Lung (tissue), 12 donors: Measurements from ENCODE around the gene RPP25. TPM values are rescaled to one million over a fixed set of nuclear protein-coding genes. Genes with fewer than 3 reads are reported as not detected.

ENCODE experiments used
- ATAC-seq: fragments of 200-7000 bp; cut with Tn5 transposase; one replicate; pipeline ENCODE4 v1.9.1; 2020; ENCODE audit warnings: moderate number of reproducible peaks; ENCODE audit not compliant: insufficient read depth, low FRiP score
- DNase-seq, 3 donors: peaks; one replicate each; pipeline ENCODE4 v3.0.0-alpha.2; 2013 to 2017
- H3K27ac ChIP-seq, 2 donors: one replicate each; pipeline ENCODE4 v1.5.1; 2013; ENCODE audit warnings: mild to moderate bottlenecking in 2 of 2, moderate library complexity in 2 of 2, control low read depth in 1 of 2, inconsistent platforms in 1 of 2, low read depth in 1 of 2, low read length in 1 of 2
- H3K27me3 ChIP-seq, 3 donors: one replicate each; pipeline ENCODE4 v1.5.1; 2013; ENCODE audit warnings: low read length in 2 of 3; ENCODE audit not compliant: control insufficient read depth in 3 of 3, insufficient read depth in 3 of 3
- H3K36me3 ChIP-seq, 4 donors: one replicate each; pipeline ENCODE4 v1.5.1; 2013; ENCODE audit warnings: low read length in 4 of 4, mild to moderate bottlenecking in 1 of 4, moderate library complexity in 1 of 4; ENCODE audit not compliant: control insufficient read depth in 4 of 4, insufficient read depth in 4 of 4
- H3K4me1 ChIP-seq, 5 donors: one replicate each; pipeline ENCODE4 v1.5.1; 2013; ENCODE audit warnings: low read length in 5 of 5, mild to moderate bottlenecking in 2 of 5, moderate library complexity in 1 of 5; ENCODE audit not compliant: control insufficient read depth in 5 of 5, insufficient read depth in 5 of 5
- H3K4me3 ChIP-seq: one replicate; pipeline ENCODE4 v1.5.1; 2013; ENCODE audit warnings: mild to moderate bottlenecking, control low read depth, moderate library complexity
- H3K9ac ChIP-seq, 2 donors: one replicate each; pipeline ENCODE4 v1.5.1; 2013; ENCODE audit warnings: low read length in 2 of 2, control low read depth in 1 of 2; ENCODE audit not compliant: insufficient read depth in 1 of 2
- H3K9me3 ChIP-seq, 4 donors: one replicate each; pipeline ENCODE4 v1.5.1; 2013; ENCODE audit warnings: low read length in 3 of 4, mild to moderate bottlenecking in 1 of 4, moderate library complexity in 1 of 4; ENCODE audit not compliant: control insufficient read depth in 4 of 4, insufficient read depth in 3 of 4
- CTCF ChIP-seq: IDR thresholded peaks from 2 replicates; pipeline ENCODE4 v1.5.1; 2012; ENCODE audit warnings: mild to moderate bottlenecking; ENCODE audit errors: control extremely low read depth, extremely low read depth
- WGBS, 2 donors: extraction: QIAGEN DNeasy Blood & Tissue Kit; methylation state at CpG; one replicate each; pipeline ENCODE4 v1.1.7; 2013; 5-methylcytosine and 5-hydroxymethylcytosine counted together
- polyA plus RNA-seq, 2 donors: library from polyadenylated mRNA; stranded (reverse); fragments of 200-250 nt; gene quantifications; one replicate each; pipeline ENCODE4 v1.2.1, GENCODE V29; 2013
- total RNA-seq, 2 donors: library from RNA; depleted of rRNA in 1 of 2; stranded (reverse); fragments of >200 nt in 1 of 2; gene quantifications; one replicate each; pipeline ENCODE4 v1.2.1, GENCODE V29; 2014 to 2021
- donor health status: control.
- donor health status: control.
- donor health status: Bipolar disorder and iron deficiency.
- donor health status: healthy.
- donor health status: DM: yes; HTN: yes; CAD: no.

RPP25 gene
- total and polyA plus RNA-seq, 4 donors = 3.8 to 15.7 (median 12.6) TPM

- DNase-seq (no peak), ATAC-seq (no peak)
- no peak overlapping the region for H3K27ac ChIP-seq
- no peaks in the 10 kb centered on the region for H3K4me1 ChIP-seq
- no peak overlapping the region for H3K9ac ChIP-seq
- H3K27me3 ChIP-seq = no peaks in the 10 kb centered on the region
- peaks cover 5 to 26% (median 15%) of the 10 kb centered on the region in 4 donors for H3K36me3 ChIP-seq
- 90 to 92% methylated on average over 9 of the region's 9 CpGs for WGBS, 2 donors
- H3K4me3 ChIP-seq = no peak overlapping the region
- no peaks in the 10 kb centered on the region for H3K9me3 ChIP-seq
- no peak for TF ChIP-seq CTCF
Observed at GRCh38 chr15:74913041-74913440, 43.5 kb downstream of the RPP25 start.

GRCh38 chr15:74908635-74909034, 47.9 kb downstream of the RPP25 start:
- Histone ChIP-seq H3K4me1 (peaks cover 3 to 20% (median 9%) of the 10 kb centered on the region in 5 donors), H3K9me3 (no peaks in the 10 kb centered on the region), H3K27me3 (no peaks in the 10 kb centered on the region), H3K9ac (no peak overlapping the region), H3K36me3 (peaks cover 10 to 20% (median 14%) of the 10 kb centered on the region in 4 donors), H3K4me3 (no peak overlapping the region), H3K27ac (no peak overlapping the region)
- ATAC-seq (no peak), DNase-seq (no peak)
- WGBS, 2 donors = 93% methylated on average over 4 of the region's 4 CpGs
- no peak for TF ChIP-seq CTCF

GRCh38 chr15:74907163-74907870, 49.3 kb downstream of the RPP25 start:
- DNase-seq (peak in 1 of 3 donors; percentile 26), ATAC-seq (no peak)
- 43 to 49% methylated on average over 8 of the region's 8 CpGs for WGBS, 2 donors

More at GRCh38 chr15:74907163-74907870, 49.3 kb downstream of the RPP25 start:
- no peaks in the 10 kb centered on the region for H3K27me3 ChIP-seq
- peaks cover 3 to 20% (median 9%) of the 10 kb centered on the region in 5 donors for H3K4me1 ChIP-seq
- H3K9me3 ChIP-seq = no peaks in the 10 kb centered on the region
- H3K27ac ChIP-seq = peak overlapping the region; percentile 92 to 98
- H3K9ac ChIP-seq = peak overlapping the region; percentile 44 to 88
- TF ChIP-seq CTCF = no peak
- peaks cover 13 to 28% (median 19%) of the 10 kb centered on the region in 4 donors for H3K36me3 ChIP-seq
- H3K4me3 ChIP-seq = peak overlapping the region; percentile 95
